ENCODE measurements around the gene KRT32.
A peak's percentile ranks its signal among the peaks of the same experiment; 100 is the strongest.

The KRT32 gene

DNA sequence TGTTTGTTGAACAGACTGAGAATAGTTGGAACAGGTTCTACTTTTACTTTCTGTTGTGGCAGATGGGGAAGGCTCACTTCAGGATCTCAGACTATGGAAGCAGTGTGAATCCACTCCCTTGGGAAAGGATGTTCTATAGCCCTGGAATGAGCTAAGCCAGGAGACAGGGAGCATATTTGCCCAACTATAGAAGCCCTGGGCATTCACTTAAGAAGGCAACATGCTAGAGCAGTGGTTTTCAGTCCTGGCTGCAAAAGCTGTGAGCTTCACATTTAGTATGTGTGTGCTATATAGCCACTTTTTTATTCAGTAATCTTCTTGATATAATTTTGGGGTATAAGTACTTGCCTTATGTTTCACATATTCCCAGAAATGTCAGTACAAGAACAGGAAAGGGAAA, 1.2 kb upstream of the KRT32 start:
- in situ Hi-C loops (cut with HindIII; ENCODE audit: low sequenced_read_pairs) = no loop called here
- TF ChIP-seq, protein P1, sequence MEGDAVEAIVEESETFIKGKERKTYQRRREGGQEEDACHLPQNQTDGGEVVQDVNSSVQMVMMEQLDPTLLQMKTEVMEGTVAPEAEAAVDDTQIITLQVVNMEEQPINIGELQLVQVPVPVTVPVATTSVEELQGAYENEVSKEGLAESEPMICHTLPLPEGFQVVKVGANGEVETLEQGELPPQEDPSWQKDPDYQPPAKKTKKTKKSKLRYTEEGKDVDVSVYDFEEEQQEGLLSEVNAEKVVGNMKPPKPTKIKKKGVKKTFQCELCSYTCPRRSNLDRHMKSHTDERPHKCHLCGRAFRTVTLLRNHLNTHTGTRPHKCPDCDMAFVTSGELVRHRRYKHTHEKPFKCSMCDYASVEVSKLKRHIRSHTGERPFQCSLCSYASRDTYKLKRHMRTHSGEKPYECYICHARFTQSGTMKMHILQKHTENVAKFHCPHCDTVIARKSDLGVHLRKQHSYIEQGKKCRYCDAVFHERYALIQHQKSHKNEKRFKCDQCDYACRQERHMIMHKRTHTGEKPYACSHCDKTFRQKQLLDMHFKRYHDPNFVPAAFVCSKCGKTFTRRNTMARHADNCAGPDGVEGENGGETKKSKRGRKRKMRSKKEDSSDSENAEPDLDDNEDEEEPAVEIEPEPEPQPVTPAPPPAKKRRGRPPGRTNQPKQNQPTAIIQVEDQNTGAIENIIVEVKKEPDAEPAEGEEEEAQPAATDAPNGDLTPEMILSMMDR (IDR thresholded peaks at IDR 0.05; ENCODE audit: low read depth, low read length, missing control alignments) = no peak
- H3K4me3 ChIP-seq (ENCODE audit: low read depth, low read length) = no peak overlapping the region
- no peak for DNase-seq (ENCODE audit: low read depth)

DNA sequence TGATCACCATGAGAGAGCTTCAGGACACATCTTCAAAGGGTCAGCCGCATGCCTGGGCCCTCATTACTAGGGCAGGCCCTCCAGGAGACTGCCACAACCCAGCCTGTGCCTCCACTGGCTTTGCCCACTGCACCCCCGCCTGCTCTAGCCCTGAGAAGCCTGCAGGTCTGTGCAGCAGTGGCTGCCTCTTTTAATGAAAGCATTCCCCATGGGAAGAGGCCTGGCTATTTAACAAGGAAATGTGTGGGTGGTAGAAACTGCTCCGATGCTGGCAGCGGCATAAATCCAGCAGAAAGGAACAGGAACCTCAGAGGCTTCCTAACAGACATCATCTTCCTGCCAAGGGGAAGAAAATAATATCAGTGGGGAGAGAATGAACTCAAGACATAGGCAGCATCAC, 375 bp upstream of the KRT32 start:
- no peak overlapping the region for H3K4me3 ChIP-seq (ENCODE audit: low read depth, low read length)
- TF ChIP-seq, protein P1 (IDR thresholded peaks at IDR 0.05; ENCODE audit: low read depth, low read length, missing control alignments) = no peak
- in situ Hi-C loops (cut with HindIII; ENCODE audit: low sequenced_read_pairs) = no loop called here
- no peak for DNase-seq (ENCODE audit: low read depth)

DNA sequence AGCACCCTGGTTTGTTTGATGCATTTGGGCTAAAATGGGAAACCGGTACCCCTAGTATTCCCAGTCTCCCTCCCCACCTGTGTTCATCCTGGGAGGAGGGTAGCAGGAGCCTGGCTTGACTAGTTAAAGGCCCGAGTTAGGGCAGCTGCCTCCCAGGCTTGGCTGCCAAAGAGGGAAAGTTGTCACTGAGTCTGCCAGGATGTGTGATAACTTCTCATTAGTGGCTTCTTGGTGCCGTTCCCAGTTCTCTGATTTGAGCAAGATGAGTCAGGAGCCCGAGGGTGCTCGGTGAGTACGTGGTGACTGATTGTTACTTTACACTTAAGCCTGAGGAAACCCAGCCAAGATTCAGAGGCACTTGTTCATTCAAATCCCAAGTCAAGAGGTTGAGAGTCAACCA, 2.5 kb downstream of the KRT32 start:
- peak; percentile 83 for DNase-seq (ENCODE audit: low read depth)
- in situ Hi-C loops (cut with HindIII; ENCODE audit: low sequenced_read_pairs) = no loop called here
- no peak overlapping the region for H3K4me3 ChIP-seq (ENCODE audit: low read depth, low read length)
- TF ChIP-seq, protein P1 (IDR thresholded peaks at IDR 0.05; ENCODE audit: low read depth, low read length, missing control alignments) = no peak

DNA sequence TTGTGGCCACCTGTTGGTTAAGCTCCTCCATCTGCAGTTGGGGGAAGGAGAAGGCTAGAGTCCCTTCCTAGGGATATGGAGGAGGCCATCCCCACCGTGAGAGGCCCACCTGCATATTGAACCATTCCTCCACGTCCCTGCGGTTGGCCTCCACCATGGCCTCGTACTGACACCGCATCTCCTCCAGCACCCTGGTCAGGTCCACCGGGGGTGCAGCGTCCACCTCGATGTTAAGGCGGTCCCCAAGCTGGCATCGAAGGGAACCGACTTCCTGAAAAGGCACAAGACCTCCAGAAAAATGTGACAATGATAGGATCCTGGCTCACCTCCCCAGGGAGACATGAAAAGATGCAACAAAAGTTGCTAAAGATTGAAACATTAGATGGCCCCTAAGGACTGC, 3.0 kb downstream of the KRT32 start:
- DNase-seq (ENCODE audit: low read depth) = no peak
- in situ Hi-C loops (cut with HindIII; ENCODE audit: low sequenced_read_pairs) = no loop called here
- TF ChIP-seq, protein P1 (IDR thresholded peaks at IDR 0.05; ENCODE audit: low read depth, low read length, missing control alignments) = no peak
- H3K4me3 ChIP-seq (ENCODE audit: low read depth, low read length) = no peak overlapping the region

DNA sequence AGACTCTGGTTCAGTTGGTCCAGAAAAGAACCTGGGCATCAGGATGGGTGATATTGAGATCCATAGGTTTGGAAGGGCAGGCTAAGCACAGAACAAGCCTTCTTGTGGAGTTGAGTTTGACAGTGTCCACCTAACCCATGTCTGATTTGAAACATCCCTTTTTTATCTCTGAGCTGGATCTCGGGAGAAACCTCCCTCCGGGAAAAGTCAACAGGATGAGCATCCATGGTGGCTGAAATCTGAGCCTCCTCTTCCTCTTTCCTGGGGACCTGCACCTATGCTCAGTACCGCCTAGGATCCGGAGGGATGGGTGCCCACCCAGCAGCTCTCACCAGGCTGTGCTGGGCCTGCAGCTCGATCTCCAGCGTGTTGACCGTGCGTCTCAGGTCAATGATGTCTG, 3.4 kb downstream of the KRT32 start:
- no peak overlapping the region for H3K4me3 ChIP-seq (ENCODE audit: low read depth, low read length)
- TF ChIP-seq, protein P1 (IDR thresholded peaks at IDR 0.05; ENCODE audit: low read depth, low read length, missing control alignments) = no peak
- in situ Hi-C loops (cut with HindIII; ENCODE audit: low sequenced_read_pairs) = no loop called here
- DNase-seq (ENCODE audit: low read depth) = no peak

DNA sequence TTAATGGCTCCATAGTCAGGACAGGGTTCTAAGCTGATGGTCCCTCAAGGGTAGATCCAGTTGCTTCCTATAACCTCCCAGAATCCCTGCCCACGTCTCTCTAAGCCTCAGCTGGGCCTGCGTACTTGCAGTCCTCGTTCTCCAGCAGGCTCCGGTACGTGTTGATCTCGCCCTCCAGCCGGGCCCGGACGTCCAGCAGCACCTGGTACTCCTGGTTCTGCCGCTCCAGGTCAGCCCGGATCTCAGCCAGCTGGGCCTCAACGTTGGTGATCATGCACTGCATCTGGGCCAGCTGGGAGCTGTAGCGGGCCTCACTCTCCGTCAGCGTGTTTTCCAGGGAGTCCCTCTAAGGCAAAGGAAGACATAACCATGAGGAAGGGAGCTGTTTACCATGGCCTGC, 4.5 kb downstream of the KRT32 start:
- TF ChIP-seq, protein P1 (IDR thresholded peaks at IDR 0.05; ENCODE audit: low read depth, low read length, missing control alignments) = no peak
- no peak for DNase-seq (ENCODE audit: low read depth)
- in situ Hi-C loops (cut with HindIII; ENCODE audit: low sequenced_read_pairs) = no loop called here
- H3K4me3 ChIP-seq (ENCODE audit: low read depth, low read length) = no peak overlapping the region

DNA sequence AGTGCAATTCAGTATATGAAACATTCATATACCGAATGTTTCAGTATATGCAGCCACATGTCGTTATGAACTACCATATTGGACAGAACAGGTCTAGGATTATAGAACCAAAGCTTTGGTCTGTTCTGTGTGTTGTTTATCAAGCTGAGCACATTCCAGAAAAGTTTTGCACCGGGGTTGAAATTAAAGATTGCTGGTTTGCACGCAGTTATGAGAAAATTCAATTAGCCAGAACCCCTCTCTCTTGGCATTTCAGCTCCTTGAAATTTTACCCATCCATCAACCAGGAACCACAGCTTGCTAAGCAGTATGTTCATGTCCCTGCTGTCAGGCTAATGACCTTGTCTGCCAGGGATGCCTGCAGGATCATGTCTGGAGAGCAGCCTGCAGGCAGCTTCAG, 9.5 kb downstream of the KRT32 start:
- in situ Hi-C loops (cut with HindIII; ENCODE audit: low sequenced_read_pairs) = no loop called here
- DNase-seq (ENCODE audit: low read depth) = no peak
- no peak overlapping the region for H3K4me3 ChIP-seq (ENCODE audit: low read depth, low read length)
- TF ChIP-seq, protein P1 (IDR thresholded peaks at IDR 0.05; ENCODE audit: low read depth, low read length, missing control alignments) = no peak

Measured in astrocyte of the cerebellum (primary cell).